HCEC 1CT (cell line): ENCODE data around the gene TOM1.
A peak's percentile ranks its signal among the peaks of the same experiment; 100 is the strongest.

Source experiments
- DNase-seq: peaks from one replicate; pipeline ENCODE4 v3.0.0-alpha.2; 2017

The TOM1 gene

DNA sequence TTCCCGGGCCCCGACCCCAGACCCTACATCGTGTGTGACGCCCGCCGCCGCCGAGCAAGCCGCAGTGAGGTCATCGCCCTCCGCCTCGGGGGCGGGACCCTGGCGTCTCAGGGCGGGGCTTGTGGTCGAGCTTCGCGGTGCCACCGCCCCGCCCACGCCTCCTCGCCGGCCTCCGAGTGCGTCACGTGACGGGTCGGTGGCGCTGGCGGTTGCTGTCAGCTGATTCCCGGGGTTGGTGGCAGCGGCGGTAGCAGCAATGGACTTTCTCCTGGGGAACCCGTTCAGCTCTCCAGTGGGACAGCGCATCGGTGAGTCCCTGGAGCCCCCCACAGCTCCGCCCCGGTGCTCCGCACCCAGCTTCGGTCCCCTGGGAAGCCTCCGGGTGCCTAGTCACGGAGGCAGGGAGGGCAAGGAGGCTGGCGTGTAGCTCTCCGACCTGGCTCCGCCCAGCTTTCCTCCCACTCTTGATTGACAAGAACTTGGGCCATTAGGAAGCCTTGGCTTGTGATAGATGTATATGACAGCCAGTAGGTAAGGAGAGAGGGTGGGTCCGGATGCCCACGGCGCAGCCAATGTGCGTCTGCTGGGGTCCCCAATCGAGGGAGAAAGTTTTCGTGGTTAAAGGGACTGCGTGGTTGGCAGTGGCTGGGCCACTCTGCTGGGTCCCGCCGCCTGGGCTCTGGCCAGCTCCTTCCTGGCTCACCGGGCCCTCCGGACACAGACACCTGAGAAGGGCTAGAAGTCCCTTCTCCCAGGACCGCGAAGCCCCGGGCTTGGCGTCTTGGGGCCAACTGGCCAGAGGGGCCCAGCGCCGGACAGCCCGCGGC, at the start of gene TOM1:
Gene TOM1 (plus strand): TSS at position 222 of the 827 bp plus-strand sequence. CDS start 35 bp downstream, at position 257.
- peak; percentile 97 for DNase-seq

DNA sequence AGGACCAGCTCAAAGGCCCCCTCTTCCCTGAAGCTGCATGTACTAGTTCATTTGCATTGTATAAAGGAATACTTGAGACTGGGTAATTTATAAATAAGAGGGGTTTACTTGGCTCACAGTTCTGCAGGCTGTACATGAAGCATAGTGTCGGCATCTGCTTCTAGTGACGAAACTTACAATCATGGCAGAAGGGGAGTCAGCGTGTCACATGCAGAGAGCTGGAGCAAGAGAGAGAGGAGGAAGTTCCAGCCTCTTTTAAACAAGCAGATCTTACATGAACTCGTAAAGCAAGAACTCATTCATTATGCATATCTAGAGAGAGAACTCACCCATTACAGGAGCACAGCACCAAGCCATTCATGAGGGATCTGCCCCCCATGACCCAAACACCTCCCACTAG, 49.5 kb upstream of the TOM1 start:
- no peak for DNase-seq

DNA sequence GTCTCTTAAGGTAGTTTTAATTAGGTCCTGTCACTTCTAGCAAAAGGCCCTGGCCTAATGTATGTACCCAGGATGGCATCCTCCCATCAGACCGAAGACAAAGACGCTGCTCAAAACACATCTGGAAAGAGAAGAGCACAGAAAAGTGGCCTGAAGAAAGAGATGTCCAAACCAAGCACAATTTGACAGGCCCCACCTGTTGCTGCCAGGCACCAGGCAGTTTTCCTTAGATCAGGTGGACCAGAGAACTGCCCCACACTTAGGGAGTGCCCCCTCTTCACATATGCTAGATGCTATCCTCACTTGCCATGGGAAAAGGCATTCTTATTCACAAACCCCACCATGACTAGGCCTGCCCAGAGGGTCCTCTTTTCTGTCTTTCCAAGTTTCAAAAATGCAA, 45.7 kb upstream of the TOM1 start:
- DNase-seq: no peak

DNA sequence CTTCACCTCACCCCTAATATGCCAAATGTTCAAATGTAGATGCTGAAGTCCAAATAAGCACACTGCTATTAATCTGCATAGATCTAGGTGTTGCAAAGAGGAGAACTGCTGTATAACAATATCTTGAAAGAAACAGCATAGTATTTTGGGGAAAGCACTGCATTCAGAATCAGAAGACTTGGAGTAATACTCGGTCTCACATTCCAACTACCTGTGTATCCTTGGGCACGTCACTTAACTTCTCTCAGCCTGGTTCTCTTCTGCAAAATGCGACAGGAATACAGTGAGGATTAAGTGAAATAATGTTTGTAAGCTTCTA, 42.7 kb upstream of the TOM1 start:
- no peak for DNase-seq

DNA sequence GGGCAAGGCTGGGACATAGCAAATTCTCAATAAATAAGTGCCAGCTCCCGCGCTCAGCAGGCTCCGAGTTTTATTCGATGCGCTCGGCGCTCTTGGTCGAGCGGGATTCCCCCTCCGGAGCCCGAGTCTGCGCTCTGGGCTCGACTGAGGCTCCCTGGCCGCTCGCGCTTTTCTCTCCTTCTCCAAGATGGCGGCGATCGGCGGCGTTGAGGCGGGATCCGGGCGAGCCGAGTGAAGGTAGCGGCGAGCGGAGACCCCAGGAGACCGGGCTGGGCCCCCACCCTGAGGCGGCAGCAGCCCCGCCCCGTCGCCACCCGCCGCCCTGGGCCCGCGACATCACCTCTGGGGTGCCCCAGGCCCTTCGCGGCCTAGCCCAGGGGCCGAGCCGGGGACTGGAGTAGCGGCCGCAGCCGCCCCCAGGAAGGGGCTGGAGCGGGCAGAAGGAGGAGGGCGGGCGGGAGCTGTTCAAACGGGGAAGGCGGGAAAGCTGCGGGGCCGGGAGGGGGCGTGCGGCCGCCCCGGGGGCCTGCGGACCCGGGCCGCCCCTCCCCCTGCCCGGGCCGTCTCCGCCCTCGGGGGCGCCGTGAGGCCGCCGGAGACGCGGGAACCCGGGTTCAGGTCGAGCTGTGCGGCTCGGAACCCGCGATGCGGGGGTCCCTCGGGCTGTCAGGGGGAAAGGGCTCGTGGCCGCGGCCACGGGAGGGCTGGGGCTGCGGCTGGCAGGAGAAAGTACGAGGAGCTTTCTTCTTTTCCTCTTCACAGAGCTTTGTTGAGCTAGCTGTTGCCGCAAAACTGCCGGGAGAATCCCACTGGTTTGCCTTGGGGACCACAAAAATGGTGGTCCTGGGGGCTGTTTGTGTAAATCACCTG, 42.1 kb upstream of the TOM1 start, which contains the start of gene HMGXB4:
Gene HMGXB4 (plus strand): TSS at position 173 of the 870 bp plus-strand sequence. CDS start 4,898 bp downstream, outside the sequence.
- peak; percentile 89 for DNase-seq

DNA sequence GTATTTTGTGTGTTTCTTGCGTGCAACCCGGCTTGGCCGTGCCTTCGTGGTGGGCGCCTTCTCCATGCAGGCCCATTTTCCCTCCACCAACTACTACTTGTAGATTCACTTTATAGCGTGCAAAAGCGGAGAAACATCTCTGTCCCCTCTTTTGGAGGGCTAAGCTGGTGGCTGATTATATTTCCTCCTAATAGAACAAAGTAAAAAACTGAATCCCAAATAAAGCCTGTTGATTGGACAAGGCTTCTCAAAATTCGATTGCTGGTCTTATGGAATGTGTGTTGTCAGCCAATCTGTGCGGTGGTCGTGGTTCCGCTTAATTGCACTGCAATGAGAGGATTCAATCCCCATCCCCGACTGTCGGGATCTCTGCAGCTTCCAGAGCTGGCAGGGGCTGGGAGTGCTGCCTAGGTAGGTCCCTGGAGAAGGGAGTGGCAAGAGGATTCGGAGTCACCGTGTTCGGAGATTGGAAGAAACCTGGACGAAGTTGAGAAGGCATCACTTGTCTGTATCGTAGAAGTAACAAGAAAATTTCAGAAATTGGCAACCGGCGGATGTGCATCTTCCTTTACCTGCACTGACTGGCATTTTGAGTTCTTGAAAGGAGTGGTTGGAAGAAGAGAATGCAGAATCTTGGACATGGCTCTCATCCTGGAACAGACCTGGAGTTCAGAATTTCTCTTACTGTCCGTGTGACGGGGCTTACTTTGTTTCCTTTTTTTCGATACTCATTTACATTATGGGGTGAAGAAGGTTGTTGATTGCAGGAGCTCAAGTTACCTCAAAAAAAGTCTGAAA, 41.3 kb upstream of the TOM1 start:
- no peak for DNase-seq

DNA sequence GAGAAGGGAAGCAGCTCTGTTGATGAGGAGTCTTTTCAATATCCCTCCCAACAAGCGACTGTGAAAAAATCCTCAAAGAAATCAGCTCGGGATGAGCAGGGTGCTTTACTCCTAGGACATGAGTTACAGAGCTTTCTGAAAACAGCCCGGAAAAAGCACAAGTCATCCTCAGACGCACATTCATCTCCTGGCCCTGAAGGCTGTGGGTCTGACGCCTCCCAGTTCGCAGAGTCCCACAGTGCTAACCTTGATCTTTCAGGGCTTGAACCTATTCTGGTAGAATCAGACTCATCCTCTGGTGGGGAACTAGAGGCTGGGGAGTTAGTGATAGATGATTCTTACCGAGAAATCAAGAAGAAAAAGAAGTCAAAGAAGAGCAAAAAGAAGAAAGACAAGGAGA, 34.7 kb upstream of the TOM1 start:
- DNase-seq: no peak

DNA sequence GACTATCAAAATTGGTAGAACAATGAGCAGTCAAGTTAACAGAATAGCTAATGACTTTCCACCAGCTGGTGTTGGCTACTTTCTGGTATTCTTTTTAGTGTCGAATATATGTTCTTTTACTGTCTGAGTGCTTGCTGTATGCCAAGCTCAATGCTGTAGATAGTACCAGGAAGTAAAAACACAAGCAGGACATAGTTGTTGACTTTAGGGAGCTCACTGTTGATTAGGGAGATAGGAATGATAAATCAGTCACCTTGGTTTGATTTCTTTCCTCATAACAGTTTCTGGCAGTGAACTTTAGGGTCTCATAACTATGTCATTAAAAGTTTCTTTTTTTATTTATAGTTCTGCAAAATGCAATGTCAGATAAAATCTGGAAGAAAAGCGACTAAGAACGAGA, 33.4 kb upstream of the TOM1 start:
- DNase-seq: no peak

DNA sequence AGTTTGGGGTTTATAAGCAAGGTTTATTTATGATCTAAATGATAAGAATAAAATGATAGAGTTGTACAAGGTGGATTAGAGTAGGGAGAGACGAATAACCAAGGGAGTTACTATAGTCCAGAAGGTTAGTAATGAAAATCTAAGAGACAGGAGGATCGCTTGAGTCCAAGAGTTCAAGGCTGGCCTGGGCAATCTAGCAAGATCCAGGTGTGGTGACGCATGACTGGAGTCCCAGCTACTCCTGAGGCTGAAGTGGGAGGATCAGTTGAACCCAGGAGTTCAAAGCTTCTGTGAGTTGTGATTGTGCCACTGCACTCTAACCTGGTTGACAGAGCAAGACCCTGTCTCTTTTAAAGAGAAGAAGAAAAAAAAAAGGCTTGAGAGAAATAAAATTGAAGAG, 30.1 kb upstream of the TOM1 start:
- no peak for DNase-seq

DNA sequence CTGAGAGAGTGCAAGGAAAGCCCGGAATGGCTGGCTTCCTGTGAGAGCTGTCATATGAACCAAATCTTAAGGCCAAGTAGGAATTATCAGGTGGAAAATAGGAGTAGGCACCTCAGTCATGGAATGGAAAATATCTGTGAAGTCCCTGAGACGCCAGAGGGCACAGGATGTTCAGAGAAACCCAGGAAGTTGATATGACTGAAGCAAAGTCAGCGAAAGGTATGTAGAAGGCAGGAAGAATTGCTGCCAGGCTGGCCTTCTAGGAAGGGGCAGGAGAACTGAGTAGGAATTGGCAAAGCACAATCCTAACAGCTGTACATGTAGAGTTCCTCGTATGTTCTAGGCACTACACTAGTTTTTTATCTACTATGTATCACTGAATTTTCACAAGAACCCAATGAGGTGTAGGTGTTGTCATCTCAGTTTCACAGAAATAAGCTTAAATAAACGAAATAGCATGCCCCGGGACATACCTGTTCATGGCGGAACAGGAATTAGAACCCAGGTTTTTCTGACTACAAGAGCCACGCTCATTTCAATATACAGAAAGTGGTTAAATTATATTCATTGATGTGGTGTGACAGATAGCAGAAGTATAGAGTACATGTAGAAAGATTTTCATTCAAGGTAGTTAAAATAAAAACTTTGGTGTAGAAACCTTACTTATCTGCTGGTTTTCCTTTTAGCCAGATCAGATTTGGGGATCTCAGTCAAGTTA, 25.4 kb upstream of the TOM1 start:
- DNase-seq: no peak

DNA sequence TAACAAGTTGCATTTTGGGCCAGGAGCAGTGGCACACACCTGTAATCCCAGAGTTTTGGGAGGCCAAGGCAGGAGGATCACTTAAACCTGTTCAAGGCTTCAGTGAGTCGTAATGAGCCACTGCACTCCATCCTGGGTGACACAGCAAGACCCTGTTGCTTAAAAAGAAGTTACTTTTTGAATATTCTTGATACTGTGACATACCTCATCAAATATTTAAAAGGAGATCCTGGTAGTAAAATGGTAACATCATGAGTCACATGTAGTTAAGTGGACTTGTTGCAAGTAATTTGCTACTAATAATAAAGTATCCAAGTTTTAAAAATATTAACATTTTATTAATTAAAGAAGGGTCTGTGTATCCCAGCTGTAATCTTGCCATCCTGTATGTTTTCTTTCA, 24.1 kb upstream of the TOM1 start:
- DNase-seq: peak; percentile 57

DNA sequence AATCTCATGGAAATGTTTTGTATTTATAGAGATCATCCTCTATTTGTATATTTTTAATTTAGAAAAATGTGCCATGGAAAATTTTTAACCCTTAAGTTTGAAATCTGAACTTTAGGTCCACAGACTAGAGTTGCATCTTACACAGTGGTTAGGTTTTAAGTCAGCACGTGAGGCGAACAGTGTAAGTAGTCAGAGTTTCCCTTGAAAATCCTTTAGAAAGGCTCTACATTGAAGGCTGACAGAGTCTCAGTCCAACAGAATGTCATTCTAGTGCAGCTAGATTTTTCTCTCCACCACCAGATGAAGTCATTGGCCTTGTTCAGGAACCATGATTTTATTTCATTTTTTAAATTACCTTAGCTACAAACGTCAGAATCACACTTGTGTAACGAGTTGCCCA, 23.7 kb upstream of the TOM1 start:
- DNase-seq: no peak

DNA sequence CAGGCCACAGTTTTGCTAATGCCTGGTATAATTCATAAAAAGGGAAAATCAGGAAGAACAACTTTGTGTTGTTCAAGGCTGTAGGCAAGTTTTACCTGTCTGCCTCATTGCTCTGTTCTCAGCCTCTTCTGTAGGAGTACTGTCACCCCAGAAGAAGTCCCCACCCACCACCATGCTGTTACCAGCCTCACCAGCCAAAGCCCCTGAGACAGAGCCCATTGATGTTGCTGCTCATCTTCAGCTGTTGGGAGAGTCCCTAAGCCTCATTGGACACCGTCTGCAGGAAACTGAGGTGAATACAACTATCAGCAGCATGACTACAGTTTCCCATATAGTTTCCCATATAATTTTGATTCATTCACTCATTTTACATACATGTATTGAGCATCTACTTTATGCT, 11.6 kb upstream of the TOM1 start:
- DNase-seq: no peak

DNA sequence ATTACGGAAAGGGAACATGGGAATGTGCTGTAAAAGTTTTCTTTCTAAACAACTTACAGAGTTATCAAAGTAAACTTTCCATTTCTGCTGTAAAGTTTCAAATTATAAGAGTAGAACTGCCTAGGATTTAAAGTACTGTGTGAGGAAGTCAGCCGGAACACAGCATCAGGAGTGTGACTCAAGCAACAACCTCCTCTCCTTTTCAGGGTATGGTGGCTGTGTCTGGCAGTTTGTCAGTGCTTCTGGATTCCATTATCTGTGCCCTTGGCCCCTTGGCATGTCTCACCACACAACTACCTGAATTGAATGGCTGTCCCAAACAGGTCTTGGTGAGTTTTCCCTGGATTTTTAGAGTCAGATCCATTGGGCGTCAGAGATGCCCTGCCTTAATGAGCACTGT, 6.9 kb upstream of the TOM1 start:
- DNase-seq: no peak

DNA sequence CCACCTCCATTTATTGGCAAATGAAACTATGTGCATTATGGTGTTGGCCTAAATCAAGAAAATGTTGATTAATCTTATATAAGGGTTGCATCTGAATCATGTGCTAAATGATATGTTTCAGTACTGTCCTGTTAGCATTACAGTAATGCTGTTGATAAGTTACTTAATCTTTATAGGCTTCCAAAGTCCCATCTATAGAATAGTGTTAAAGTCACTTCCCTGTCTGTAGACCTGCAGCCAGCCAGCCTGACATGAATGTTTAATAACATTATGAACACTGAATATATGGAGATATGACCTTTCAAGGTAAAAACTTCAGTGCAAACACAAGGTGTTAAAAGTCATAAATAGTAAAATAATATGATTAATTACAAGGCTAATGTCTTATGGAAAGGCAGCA, 3.6 kb upstream of the TOM1 start:
- no peak for DNase-seq

DNA sequence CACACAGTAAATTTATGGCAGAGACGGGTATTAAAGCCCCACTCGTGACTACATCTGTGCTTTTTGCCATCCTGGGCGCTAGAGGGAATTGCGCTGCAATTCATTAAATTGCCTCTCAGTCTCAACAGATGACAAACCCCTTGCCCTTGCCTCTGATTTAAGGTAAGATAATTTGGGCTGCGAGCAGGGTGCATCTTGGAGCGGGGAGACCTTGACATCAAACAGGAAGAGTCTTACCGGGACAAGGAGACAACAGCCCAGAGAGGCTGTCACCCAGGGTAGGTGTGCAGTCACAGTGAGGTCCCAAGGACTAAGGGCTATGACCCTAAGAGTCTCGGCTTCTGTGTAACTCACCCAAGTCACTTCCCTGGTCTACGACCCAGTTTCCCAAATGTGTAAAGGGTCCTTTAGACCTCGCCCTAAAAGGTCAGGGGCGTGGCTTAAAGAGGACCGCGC, 449 bp upstream of the TOM1 start:
- DNase-seq: no peak

DNA sequence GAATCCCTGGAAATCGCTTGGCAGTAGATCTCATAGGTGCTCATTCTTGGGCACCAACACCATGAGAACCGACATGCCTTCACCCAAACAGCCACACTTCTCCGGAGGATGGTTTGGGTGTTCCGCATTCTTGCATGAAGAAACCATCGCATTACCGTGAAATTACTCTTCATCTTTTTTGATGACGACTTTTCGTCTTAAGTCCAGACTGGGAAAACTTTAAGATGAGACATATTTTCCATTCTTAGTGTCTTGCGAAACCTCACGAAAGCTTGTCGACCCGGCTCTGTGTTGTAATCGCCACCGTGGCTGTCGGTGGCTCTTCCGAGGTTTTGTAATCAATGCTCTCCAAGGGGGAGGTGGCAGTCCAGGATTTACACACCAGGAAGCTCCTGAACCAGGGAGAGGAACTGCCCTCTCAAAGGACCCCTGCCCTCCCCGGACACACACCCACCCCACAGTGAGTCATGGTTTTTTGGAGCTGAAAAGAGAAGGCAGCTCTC, 1.7 kb downstream of the TOM1 start:
- DNase-seq: peak; percentile 96

DNA sequence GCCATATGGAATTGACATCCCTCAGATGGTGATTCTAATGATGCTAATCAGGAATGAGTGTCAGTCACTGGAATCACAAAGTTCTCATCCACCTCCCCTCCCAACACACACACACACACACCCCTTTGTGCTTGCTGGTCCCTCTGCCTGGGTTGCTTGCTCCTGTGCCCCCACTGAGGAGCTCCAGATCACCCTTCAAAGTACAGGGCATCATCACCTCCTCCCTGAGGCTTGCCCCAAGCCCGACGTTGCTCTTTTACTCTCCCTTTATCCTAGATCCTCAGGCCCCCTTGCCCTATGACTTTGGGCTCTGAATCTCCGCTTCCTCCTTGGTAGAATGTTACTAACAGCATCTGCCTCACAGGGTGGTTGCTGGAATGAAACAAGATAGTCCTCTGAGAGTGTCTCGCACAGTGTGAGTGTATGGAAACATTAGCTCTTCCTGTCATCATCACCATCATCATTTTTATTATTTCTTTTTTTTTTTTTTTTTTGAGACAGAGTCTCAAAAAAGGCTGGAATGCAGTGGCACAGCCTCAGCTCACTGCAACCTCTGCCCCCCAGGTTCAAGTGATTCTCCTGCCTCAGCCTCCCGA, 3.4 kb downstream of the TOM1 start:
- no peak for DNase-seq

DNA sequence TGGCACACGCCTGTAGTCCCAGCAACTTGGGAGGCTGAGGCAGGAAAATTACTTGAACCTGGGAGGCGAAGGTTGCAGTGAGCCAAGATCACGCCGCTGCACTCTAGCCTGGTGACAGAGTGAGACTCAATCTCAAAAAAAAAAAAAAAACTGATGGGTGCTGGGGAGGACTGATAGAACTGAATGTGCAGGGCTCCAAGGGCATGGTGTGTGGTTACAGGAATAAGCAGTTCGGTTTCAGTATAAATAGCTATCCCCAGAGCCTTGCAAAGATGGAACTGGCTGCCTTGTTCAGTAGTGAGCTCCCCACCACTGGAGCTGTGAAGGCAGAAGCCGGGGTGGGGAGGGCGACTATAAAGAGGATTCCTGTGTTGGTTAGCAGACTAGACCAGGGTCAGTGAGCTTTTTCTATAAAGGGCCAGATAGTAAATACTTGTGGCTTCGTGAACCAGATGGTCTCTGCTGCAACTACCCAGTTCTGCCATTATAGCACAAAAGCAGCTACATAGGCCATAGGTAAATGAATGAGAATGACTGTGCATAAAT, 5.9 kb downstream of the TOM1 start:
- no peak for DNase-seq

DNA sequence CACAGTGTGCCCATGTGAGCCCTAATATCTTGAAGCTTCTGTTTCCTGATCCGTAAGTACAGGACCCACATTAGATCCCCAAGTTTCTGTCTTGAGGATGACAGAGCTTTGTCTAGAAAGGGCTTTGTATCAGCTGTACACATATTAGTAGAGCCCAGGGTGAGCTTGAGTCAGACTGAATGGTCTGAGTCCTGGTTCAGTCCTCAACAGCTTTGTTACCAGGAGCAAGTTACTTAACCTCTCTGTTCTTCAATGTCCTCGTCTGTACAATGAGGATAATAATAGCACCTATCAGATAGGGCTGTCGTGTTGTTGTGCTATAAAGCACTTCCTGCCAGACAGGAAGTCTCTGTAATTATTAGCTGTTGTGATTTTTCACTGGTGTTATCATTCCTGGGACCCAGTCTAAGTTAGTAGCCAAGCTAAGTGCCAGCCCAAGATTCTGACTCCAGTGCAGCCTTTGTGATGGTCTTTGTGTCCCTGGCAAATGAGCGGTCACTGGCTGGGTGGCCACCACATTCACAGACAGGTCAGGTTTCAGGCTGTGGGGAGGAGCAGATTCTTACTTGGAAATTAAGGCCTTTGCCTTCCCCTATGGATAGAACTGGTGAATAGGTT, 6.8 kb downstream of the TOM1 start:
- DNase-seq: no peak

DNA sequence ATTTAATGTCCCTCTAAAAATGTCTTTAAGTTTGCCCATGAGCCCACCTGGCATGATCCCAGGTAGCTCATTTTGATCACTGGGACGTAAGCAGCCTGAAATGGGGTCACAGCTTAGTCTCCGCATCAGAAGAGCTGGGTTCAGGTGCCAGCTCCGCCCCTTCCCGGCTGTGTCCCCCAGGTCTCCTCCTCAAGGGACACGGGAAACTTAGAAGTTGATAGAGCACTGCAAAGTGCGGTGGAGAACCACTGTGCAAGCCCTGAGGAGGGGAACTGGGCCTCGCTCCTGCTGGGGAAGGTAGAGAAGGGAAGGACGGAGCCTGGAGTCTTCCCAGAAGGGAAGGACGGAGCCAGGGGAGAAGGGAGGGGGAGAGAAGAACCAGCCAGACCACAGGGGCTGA, 7.7 kb downstream of the TOM1 start:
- no peak for DNase-seq
